Stimulated activated CD4-positive, alpha-beta T cell treated with anti-CD3 and anti-CD28 coated beads, Interleukin-2, amount 100 ng/mL, for 4 hours (primary cell): ENCODE data around the gene GPR68.

ENCODE experiments used
- DNase-seq: peaks from one replicate; pipeline ENCODE4 v3.0.0-alpha.2; 2020; ENCODE audit warnings: low read depth

The GPR68 gene

GRCh38 chr14:91244501-91244901 lies at the start of gene GPR68:
Gene GPR68 (minus strand): TSS chr14:91244704. CDS start chr14:91235050, 9,654 bp downstream.
- DNase-seq: no peak

- DNase-seq: no peak
Measured at GRCh38 chr14:91294153-91294552, 49.6 kb upstream of the GPR68 start.

- DNase-seq: no peak
Measured at GRCh38 chr14:91293281-91293680, 48.8 kb upstream of the GPR68 start.

- no peak for DNase-seq
Measured at GRCh38 chr14:91292491-91292890, 48.0 kb upstream of the GPR68 start.

- no peak for DNase-seq
Measured at GRCh38 chr14:91291786-91292405, 47.4 kb upstream of the GPR68 start.

- no peak for DNase-seq
Measured at GRCh38 chr14:91290986-91291385, 46.5 kb upstream of the GPR68 start.

- DNase-seq: no peak
Measured at GRCh38 chr14:91289464-91289863, 45.0 kb upstream of the GPR68 start.

- DNase-seq: no peak
Measured at GRCh38 chr14:91288876-91289275, 44.4 kb upstream of the GPR68 start.

- peak; percentile 67 for DNase-seq
Measured at GRCh38 chr14:91286530-91286937, 42.0 kb upstream of the GPR68 start.

GRCh38 chr14:91284791-91285548 lies 40.5 kb upstream of the GPR68 start:
- DNase-seq: no peak

GRCh38 chr14:91284146-91284790 lies 39.8 kb upstream of the GPR68 start:
- DNase-seq: no peak

GRCh38 chr14:91283666-91284065 lies 39.2 kb upstream of the GPR68 start:
- DNase-seq: no peak

GRCh38 chr14:91282954-91283645 lies 38.6 kb upstream of the GPR68 start:
- no peak for DNase-seq

GRCh38 chr14:91281346-91281745 lies 36.8 kb upstream of the GPR68 start:
- no peak for DNase-seq

- DNase-seq: no peak
Measured at GRCh38 chr14:91280129-91280528, 35.6 kb upstream of the GPR68 start.

GRCh38 chr14:91279354-91279753 lies 34.9 kb upstream of the GPR68 start:
- DNase-seq: no peak

GRCh38 chr14:91278383-91278715 lies 33.8 kb upstream of the GPR68 start:
- no peak for DNase-seq

- no peak for DNase-seq
Measured at GRCh38 chr14:91277546-91278382, 33.3 kb upstream of the GPR68 start.

- DNase-seq: no peak
Measured at GRCh38 chr14:91274796-91275195, 30.3 kb upstream of the GPR68 start.

GRCh38 chr14:91273885-91274273 lies 29.4 kb upstream of the GPR68 start:
- no peak for DNase-seq

GRCh38 chr14:91273273-91273884 lies 28.9 kb upstream of the GPR68 start:
- no peak for DNase-seq
